GM06990 (cell line): ENCODE measurements around the gene RBM15B.

Source experiments
- DNase-seq: peaks from one replicate; pipeline ENCODE4 v3.0.0-alpha.2; 2011; ENCODE audit not compliant: insufficient read length; ENCODE audit errors: extremely low read depth
- H3K27me3 ChIP-seq: replicated peaks from 2 replicates; pipeline ENCODE4 v1.6.0; 2011; ENCODE audit warnings: low read length; ENCODE audit not compliant: control insufficient read depth, insufficient read depth
- H3K36me3 ChIP-seq: 2 replicates; pipeline ENCODE4 v1.5.1; 2011; ENCODE audit warnings: low read length; ENCODE audit not compliant: control insufficient read depth, insufficient read depth
- H3K4me3 ChIP-seq: replicated peaks from 2 replicates; pipeline ENCODE4 v1.5.1; 2011; ENCODE audit warnings: low read depth, mild to moderate bottlenecking, control low read depth, low read length
- CTCF ChIP-seq: IDR thresholded peaks from 2 replicates; pipeline ENCODE4 v1.5.1; 2011; ENCODE audit warnings: low read length, control low read depth, mild to moderate bottlenecking, inconsistent platforms; ENCODE audit not compliant: insufficient read depth, poor library complexity, severe bottlenecking

The RBM15B gene

GRCh38 chr3:51408021-51408420, 16.9 kb downstream of the RBM15B start:
- Histone ChIP-seq H3K36me3 (peaks cover 13% of the 10 kb centered on the region), H3K27me3 (no peaks in the 10 kb centered on the region), H3K4me3 (no peak overlapping the region)
- DNase-seq: no peak
- no peak for TF ChIP-seq CTCF

GRCh38 chr3:51408813-51409212, 17.7 kb downstream of the RBM15B start:
- DNase-seq: no peak
- no peaks in the 10 kb centered on the region for H3K27me3 ChIP-seq
- H3K36me3 ChIP-seq: peaks cover 11% of the 10 kb centered on the region
- TF ChIP-seq CTCF: no peak
- H3K4me3 ChIP-seq: no peak overlapping the region

- no peak for DNase-seq
- Histone ChIP-seq H3K36me3 (peaks cover 12% of the 10 kb centered on the region), H3K4me3 (no peak overlapping the region), H3K27me3 (no peaks in the 10 kb centered on the region)
- no peak for TF ChIP-seq CTCF
Measured at GRCh38 chr3:51422211-51422610, 31.1 kb downstream of the RBM15B start.

GRCh38 chr3:51426921-51427320, 35.8 kb downstream of the RBM15B start:
- H3K4me3 ChIP-seq: no peak overlapping the region
- H3K27me3 ChIP-seq: no peaks in the 10 kb centered on the region
- H3K36me3 ChIP-seq: peaks cover 7% of the 10 kb centered on the region
- DNase-seq: no peak
- TF ChIP-seq CTCF: no peak

GRCh38 chr3:51429138-51429537, 38.1 kb downstream of the RBM15B start:
- no peak for TF ChIP-seq CTCF
- no peak for DNase-seq
- no peaks in the 10 kb centered on the region for H3K27me3 ChIP-seq
- H3K36me3 ChIP-seq: peaks cover 7% of the 10 kb centered on the region
- H3K4me3 ChIP-seq: no peak overlapping the region

GRCh38 chr3:51434110-51434509, 43.0 kb downstream of the RBM15B start:
- TF ChIP-seq CTCF: no peak
- peaks cover 4% of the 10 kb centered on the region for H3K36me3 ChIP-seq
- DNase-seq: no peak
- no peaks in the 10 kb centered on the region for H3K27me3 ChIP-seq
- no peak overlapping the region for H3K4me3 ChIP-seq
